Activated CD4-positive, alpha-beta T cell treated with anti-CD3 and anti-CD28 coated beads, Interleukin-2, amount 50 U/mL, for 1 hour (primary cell): ENCODE measurements around the gene TNS3.
A peak's percentile ranks its signal among the peaks of the same experiment; 100 is the strongest.
"Not testable (repeated sequence)": the region's sequence is repeated elsewhere in the genome, so short reads cannot be mapped to it uniquely, and the experiment has no call there.

ENCODE experiments used
- DNase-seq: peaks from one replicate; pipeline ENCODE4 v3.0.0-alpha.2; 2020

Gene TNS3

DNA sequence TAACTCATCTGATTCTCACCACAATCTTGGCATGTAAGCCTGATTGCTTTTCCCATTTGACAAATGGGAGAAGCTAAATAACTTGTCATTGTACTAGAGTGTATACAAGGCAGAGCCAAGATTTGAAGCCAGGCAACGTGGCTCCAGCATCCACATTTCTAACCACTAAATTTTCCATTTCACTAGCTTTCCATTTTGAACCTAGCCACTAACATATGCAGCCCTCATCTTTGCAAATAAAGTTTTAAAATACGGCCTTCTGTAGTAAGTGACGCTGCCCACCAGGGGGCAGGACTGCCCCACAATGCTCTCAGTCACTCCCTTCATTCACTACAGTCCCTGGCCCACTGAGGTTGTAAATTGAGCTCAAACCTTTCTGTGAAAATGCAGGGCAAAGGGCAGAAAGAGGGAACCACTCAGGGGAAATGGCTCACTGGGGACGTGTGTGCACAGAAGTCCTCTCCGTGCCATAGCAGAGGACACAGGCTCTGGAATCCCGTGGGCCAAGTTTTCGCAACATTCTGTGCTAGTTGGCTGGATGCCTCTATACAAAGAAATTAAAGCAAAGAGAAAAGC, 315.7 kb downstream of the TNS3 start:
- peak; percentile 3 for DNase-seq

DNA sequence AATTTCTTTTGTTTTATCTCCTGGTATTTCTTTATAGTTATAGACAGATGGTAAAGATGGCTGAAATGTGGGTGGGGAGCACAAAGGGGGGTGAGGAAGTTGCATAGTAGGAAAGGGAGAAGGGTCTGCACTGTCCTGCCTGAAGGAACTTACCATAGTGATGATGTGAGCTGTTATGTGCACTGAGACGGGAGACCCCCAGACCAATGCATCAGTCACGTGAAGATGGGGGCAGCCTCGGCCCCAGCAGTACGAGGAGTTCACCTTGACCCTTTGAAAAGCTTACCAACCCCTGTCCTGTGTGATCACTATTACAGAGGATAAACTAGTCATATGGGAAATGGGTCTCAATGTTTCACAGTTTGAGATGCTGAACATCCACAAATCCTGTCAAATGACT, 316.3 kb downstream of the TNS3 start:
- DNase-seq: no peak

DNA sequence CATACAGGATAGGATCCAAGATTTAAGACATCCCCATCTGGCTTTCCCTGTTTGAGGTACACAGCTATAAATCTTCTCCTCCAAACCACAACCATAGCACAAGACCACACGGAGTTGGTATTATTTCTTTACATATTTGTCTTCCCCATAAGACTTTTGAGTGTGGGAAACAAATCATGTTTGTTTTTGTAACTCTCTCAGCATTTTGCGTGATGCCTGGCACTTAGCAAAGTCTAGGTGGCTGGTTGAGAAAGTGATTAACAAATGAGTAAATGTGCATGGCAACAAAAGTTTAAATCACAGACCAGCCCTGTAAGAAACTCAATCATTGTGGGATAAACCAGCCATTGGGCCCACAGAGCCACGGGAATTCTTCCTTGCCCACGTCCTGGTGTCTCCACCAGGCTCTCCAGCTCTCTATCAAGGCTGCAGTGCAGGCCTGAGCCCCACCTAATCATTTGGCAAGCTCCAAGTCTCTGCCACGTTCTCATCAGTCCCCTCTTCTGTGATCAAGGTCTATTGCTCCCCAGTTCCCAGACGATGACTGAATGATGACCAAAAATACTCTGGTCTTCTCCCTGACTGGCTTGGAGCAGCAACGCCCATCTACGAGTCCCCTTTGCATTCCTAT, 317.8 kb downstream of the TNS3 start:
- DNase-seq: no peak

DNA sequence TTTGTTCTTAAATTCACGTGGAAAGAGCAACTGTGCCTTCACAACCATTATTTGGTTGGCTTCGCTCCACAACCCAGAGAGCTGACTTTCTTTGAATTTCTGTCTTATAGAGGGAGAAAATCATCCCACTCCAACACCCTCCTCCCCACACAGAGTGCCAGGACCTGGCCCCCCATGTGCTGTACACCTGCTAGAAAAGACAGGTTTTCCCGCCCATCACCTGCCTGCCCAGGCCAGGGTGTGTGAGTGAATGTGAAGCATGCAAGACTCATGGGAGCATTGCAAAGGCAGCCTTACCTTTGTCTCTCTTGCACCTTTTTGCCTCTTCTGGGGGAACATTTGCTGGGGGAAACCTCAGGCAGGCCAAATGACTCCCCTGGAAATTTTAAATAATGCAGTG, 319.0 kb downstream of the TNS3 start:
- no peak for DNase-seq

DNA sequence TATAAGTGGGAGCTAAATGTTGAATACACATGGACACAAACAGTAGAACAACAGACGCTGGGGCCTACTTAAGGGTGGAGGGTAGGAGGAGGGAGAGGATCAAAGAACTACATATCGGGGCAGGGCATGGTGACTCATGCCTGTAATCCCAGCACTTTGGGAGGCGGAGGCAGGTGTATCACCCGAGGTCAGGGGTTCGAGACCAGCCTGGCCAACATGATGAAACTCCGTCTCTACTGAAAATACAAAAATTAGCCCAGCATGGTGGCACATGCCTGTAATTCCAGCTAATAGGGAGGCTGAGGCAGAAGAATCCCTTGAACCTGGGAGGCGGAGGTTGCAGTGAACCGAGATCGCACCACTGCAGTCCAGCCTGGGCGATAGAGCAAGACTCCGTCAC, 319.8 kb downstream of the TNS3 start:
- DNase-seq: not testable (repeated sequence)

DNA sequence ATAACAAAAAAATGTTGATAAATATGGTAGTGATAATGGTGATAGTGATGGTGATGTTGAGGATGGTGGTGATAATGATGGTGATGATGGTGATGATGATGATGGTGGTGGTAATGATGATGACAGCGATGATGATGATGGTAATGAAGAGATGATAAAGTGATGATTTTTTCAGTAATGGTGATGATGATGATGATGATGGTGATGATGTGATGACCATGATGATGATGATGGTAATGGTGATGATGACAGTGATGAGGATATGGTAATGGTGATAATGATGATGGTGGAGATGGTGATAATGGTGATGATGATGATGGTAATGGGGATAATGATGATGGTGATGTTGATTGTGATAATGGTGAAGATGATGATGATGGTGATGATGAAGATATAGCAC, 321.6 kb downstream of the TNS3 start:
- DNase-seq: no peak

DNA sequence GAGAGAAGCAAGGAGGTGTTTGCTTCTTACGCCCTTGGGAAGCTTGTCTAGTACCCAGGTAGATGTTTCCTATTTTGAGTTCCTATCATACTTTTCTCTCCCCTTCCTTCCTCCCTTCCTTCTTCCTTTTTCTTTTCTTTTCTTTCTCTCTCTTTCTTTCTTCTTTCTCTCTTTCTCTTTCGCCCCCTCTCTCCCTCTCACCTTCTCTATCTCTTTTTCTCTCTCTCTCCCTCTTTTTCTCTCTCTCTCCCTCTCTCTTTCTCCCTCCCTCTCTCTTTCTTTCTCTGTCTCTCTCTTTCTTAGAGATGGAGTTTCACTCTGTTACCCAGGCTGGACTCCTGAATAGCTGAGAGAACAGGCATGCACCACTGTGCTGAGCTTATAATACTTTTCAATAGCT, 322.2 kb downstream of the TNS3 start:
- DNase-seq: no peak

DNA sequence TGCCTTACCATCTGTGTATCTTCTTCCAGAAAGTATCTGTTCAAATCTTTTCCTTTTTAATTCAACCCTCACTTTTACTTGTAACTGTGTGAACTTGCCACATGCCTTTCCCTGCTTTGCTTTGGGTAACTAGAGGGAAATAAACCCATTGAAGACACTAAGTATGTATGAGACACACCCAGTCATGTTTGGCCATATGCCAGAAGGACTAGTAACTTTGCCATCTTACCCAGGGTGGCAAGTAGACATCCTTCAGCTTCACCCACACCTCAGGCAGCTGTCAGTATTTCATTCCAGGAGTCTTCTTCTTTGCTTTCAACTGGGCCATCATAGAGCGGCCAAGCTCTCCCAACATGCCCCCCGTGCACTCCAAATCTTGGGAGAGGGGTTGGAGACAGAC, 323.1 kb downstream of the TNS3 start:
- DNase-seq: no peak

DNA sequence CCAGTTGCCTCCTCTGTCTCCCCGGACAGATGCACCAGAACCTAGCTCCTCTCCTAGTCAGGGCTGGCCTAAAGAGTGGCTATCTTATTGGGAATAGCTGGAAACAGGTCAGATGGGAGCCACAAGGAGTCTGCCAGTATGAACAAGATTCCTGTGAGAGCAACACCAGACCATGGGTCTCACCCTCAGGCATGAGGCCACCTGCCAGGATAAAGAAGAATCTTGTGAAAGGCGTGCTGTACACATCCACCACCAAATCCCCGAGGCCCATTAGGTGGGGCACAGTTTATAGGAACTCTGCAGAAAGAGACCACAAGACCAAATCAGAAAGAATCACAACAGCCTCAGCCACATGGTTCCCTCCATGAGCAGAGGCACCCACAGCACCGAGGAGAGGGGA, 325.9 kb downstream of the TNS3 start:
- DNase-seq: no peak

DNA sequence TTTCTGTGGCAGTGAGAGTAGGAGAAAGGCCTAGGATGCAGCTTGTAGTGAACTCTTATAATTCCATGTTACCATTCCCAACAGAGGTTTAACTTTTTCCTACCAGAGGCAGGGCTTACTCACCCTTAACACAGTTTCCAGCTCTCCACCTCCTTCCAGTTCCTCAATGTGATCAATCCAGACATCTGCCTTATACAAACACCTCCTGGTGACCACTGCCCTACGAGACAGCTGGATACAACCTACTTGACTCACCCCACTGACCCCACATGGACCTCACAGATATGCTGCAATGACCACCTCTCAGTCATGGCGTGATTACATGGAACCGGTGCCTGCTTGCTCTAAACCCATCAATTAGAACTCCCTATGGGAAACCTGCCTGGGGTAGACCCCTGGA, 326.5 kb downstream of the TNS3 start:
- no peak for DNase-seq

DNA sequence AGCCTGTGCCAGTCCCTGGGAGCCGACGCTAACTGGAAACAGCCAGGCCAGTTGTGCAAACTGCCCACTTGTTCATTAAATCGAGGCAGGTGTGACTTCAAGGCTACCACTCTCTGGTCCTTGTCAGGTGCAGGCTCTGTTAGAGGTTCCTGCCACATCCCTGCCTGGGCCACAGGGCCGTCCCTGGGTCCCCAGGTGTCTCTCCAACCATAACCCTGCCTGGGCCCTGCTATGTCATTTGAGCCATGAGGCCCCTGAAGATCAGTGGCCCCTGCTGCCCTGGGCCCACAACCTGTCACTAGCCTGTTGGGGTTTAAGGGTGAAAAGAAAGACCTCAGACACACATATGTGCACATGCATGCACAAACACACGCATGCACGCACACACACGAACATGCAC, 326.9 kb downstream of the TNS3 start:
- DNase-seq: no peak

DNA sequence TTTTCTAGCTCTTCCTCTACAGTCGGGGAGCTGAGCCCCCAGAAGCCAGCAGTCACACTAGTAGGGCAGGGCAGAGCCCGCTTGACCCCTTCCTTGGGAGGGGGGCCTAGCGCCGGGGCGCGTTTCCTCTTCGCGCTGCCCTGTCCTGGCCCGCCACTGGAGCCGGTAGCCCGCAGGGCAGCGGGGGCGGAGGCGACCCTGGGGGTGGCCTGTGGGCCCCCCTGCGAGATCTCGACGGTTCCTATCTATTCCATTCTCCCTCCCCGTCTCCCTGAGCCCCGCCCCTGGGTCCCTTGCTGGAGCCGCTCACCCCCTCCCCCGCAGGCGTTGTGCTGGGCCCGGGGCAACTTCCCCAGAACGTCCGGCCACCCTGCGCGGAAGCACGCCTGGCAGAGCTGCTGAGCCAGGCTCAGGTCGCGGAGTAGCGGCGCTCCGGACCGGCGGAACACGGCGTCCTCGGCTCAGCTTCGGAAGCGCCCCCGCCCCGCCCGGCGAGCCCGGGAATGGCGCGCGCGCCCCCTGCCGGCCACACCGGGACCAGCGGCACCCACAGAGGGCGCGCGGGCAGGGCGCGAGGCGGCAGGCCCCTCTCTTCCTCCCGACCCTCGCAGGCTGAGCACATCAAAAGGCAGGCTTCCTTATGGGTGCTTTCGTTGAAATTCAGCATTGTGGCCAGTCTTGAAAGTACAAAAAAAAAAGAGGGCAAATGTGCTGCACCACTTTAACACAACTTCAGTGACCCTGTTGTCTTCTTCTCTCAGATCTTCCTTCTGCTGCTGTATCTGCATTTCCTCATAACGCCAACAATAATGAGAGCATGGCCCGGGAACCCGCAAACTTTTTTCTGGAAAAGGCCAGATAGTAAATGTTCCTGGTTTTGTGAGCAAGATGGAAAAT, 327.6 kb downstream of the TNS3 start:
- peak; percentile 22 for DNase-seq

DNA sequence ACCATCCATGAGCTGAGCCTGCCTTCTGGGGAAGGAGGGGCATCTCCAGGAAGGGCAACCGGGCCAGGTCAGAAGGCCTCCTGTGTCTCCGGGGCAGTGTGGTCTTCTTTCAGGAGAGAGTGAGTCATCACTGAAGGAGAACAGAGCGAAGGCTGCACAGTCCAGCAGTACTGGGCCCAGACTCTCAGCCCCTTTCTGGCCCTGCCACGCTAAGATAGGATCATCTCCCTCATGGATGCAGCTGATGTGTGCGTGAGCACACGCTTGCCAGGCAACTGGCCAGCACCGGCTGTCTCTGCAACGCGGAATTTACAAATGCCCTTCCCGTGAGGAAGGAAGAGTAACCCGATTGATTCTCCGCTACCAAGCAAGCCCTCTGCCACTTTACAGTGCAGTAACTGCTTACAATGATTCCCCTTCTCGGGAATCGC, 328.2 kb downstream of the TNS3 start:
- DNase-seq: no peak

DNA sequence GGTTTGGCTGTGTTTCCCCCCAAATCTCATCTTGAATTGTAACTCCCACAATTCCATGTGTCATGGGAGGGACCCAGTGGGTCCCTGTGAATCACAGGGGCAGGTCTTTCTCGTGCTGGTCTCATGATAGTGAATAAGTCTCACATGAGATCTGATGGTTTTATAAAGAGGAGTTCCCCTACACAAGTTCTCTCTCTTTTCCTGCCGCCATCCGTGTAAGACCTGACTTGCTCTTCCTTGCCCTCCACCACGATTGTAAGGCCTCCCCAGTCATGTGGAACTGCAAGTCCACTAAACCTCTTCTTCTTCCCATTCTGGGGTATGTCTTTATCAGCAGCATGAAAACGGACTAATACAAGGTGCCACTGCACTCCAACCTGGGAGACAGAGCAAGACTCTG, 329.2 kb downstream of the TNS3 start:
- DNase-seq: no peak

DNA sequence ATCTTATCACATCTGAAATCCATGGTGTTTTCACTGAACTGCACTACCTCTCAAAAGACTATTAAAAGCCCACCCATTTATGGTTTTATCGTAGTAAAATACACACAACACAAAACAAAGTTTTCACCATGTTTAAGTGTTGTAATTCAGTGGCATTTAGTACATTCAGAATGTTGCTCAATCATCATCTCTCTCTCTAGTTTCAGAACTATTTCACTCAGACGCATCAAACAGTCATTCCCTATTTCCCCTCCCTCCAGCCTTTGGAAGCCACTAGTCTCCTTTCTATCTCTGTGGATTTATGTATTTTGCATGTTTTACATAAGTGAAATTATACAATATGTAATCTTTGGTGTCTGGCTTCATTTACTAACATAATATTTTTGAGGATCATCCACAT, 332.6 kb downstream of the TNS3 start:
- no peak for DNase-seq

DNA sequence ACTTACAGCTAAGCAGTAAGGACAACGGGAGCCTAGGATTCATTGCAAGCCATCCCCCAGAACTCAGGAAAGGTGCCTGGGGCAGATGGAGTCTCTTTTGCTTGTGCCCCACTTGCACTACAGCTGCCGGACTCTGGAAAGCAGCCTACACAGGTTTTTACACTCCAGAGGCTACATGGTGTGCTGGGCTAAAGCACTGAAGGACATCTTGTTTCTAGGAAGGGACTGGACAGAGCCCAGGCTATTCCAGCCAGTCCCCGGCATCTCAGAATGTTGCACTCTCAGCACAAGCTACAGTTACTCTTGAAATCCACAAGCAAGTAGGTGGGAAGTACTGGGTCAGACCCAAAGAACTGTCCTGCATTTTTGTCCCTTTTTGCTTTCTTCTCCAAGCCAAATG, 333.1 kb downstream of the TNS3 start:
- no peak for DNase-seq

DNA sequence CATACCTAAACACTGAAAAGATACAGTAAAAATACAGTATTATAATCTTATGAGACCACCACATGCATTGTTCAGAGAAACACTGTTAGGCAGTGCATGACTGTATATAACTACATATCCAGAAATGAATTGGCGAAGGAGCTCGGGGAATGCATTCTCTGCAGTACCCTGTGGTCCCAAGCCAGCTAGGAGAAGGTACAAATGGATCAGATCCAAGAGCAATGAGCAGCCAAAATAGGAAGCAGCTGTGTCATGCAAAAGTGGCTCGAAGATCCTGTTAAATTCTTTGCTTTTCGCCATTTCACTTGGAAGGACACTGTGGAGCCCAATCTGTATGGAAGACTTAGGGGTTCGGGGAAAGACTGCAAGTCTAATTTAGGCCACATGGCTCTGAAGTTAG, 334.8 kb downstream of the TNS3 start:
- no peak for DNase-seq

DNA sequence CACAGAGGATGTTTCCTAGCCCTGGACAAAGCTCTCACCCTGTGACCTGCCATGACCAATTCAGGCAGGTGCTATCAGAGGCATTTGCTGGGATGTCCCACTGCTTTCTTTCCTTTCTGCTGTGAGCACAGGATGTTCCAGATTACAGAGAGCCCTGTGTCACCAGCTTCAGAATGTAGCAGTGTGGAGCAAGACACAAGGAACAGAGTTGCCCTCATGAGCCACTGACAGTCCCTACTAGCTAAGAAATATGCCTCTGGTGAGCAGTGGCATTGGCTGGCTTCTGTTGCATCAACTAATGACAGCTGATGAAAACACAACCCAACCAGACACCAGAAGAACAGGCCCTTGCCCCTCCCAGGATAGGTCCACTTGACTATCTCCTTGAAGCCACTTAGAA, 337.2 kb downstream of the TNS3 start:
- DNase-seq: no peak

DNA sequence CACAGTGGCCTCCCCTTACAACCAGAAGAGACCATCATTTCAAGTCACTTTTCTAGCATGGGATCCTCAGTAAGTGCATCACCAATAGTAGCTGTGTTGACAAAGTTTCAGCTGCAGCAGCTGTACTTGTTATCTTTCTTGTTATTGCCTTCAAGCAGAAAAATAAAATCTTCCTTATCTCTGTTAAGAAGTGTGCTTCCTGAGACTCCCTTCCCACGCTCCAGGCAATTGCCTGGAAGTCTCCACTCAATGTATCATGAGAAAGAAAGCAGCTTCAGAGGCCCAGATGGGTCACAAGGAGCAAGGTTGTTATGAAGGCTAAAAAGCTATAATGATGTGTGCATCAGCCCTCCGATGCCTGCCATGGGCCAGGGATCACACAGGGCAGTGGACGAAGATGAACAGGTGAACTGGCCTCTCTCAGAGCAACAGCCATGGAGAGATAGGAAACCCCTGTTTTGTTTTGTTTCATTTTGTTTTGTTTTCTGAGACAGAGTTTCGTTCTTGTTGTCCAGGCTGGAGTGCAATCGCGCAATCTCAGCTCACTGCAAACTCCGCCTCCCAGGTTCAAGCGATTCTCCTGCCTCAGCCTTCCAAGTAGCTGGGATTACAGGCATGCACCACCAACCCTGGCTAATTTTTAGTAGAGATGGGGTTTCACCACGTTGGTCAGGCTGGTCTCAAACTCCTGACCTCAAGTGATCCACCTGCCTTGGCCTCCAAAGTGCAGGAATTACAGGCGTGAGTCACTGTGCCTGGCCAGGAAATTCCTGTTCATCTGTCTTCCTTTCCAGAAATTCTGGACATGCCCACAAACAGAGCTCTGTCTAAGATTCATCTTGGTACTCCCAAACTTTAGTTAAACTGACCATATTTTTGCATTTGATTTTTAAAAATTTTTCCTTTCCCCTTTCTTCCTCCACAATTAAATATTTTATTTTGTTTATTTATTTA, 340.5 kb downstream of the TNS3 start:
- DNase-seq: no peak

DNA sequence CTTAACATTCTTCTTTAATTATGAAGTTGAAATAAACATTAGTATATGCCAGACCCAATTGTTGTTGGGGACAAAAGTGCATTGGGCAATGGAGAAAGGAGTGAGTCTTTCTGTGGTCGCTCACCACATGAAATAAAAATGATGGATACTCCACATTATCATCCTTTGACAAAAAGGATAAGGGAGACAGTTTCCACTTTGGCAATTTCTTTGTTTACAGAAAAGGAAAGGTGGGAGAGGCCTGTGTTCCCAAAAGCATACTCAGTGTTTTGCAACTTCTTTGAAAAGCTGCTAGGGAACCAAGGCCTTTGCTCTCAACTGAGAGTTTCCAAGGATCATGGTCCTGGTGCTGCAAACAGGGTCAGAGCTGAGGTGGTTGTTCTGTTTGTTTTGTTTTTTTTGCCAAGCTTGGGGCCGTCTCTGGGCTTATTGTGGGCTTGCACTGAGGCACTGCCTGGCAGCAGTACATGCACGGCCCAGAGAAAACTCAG, 341.9 kb downstream of the TNS3 start:
- no peak for DNase-seq

DNA sequence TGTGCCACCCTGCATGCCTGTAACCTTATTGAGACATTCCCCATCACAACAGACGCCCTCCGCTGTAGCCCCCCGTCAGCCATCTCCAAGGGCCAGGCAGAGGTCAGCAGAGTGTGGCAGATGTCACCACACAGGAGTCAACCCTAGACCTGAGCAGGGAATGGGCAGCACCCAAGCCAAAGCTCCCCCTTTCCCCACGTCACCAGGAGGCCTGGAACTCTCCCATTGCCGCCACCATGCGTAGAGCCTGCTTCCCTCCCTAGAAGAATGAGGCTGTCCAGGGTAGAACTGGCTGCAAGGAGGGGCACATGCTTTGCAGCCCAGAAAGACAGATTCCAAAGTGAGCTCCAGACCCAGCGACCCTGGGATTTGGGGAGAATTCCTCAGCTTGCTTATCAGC, 342.9 kb downstream of the TNS3 start:
- DNase-seq: no peak

DNA sequence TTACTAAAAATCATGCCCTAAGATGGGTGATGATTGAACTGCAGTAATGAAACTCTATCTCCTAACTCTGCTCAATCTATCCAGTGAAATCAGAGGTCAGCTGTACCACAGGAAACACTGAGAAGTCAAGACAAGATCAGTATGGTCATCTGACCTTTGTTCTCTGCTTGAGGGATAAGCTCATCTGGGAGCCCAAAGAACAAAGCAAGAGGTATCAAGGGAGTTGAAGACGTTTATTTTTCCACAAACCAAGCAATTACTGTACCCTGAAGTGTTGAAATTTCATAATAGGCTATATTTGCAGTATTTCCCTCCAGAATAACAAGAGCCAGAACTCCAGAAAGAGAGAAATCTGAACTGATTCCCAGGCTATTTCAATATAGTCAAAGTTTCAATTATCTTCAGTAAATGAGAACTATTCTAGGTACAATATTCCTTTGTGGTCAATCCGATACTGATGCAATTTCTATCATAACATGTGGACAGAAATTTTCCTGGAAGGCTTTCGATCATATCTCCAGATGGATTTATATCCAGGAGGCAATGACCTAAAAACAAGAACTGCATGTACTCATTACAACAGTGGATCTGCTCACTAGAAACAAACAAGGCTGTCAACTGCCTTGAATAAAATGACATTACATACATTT, 345.3 kb downstream of the TNS3 start:
- DNase-seq: no peak
